B cell (primary cell): ENCODE measurements around the gene ACY1. TPM values are rescaled to one million over a fixed set of nuclear protein-coding genes. Genes with fewer than 3 reads are reported as not detected.

ENCODE experiments used
- ATAC-seq: fragments of 200-7000 bp; cut with Tn5 transposase; one replicate; pipeline ENCODE4 v1.10.0; 2021; ENCODE audit warnings: low read depth, mild to moderate bottlenecking, moderate number of reproducible peaks, moderate library complexity
- CTCF ChIA-PET: fragments of 350-600 bp; sonication (Branson Sonifier 250); formaldehyde crosslinking; loops from one replicate; lab custom pipeline; 2021; ENCODE audit warnings: antibody characterized with exemption, inconsistent platforms; lab: Charles Lee
- POLR2A ChIA-PET: fragments of 350-600 bp; sonication (Branson Sonifier 250); formaldehyde crosslinking; loops from one replicate; lab custom pipeline; 2021; ENCODE audit warnings: antibody characterized with exemption; lab: Charles Lee
- DNase-seq: peaks from one replicate; pipeline ENCODE4 v3.0.0; 2013
- H2AFZ ChIP-seq: 2 replicates; pipeline ENCODE4 v1.6.1; 2012; ENCODE audit warnings: mild to moderate bottlenecking, low read depth, low read length; ENCODE audit not compliant: insufficient read depth, poor library complexity, severe bottlenecking
- H3K27ac ChIP-seq, 2 donors: 1 replicate in 1 of 2; 2 replicates in 1 of 2; pipeline ENCODE4 v1.5.1; 2012 to 2013; ENCODE audit warnings: low read length in 2 of 2, mild to moderate bottlenecking in 2 of 2, moderate library complexity in 1 of 2
- H3K27me3 ChIP-seq, 4 experiments: fragments of 200-600 bp in 1 of 4; sonication (generic) in 1 of 4; replicated peaks in 1 of 4; 1 replicate in 2 of 4; 2 replicates in 2 of 4; pipeline versions ENCODE4 v1.6.1 to v1.7.0; 2013 to 2016; ENCODE audit warnings: low read length in 3 of 4, mild to moderate bottlenecking in 2 of 4, mixed read lengths in 1 of 4, moderate library complexity in 1 of 4; ENCODE audit not compliant: insufficient read depth in 4 of 4, control insufficient read depth in 3 of 4; ENCODE audit errors: control extremely low read depth in 1 of 4
- H3K36me3 ChIP-seq, 2 experiments: replicated peaks in 1 of 2; 1 replicate in 1 of 2; 2 replicates in 1 of 2; pipeline versions ENCODE4 v1.6.1 to v1.7.1; 2013; ENCODE audit warnings: low read length in 1 of 2; ENCODE audit not compliant: insufficient read depth in 2 of 2, control insufficient read depth in 1 of 2; ENCODE audit errors: control extremely low read depth in 1 of 2, extremely low read depth in 1 of 2
- H3K4me1 ChIP-seq, 2 donors: fragments of 200-600 bp in 1 of 2; sonication (generic) in 1 of 2; 1 replicate in 1 of 2; 2 replicates in 1 of 2; pipeline versions ENCODE4 v1.5.1 to v1.6.1; 2013 to 2017; ENCODE audit warnings: low read length in 2 of 2; ENCODE audit not compliant: control insufficient read depth in 2 of 2, insufficient read depth in 2 of 2
- H3K4me2 ChIP-seq: replicated peaks from 2 replicates; pipeline ENCODE3; 2012; ENCODE audit warnings: mild to moderate bottlenecking, low read depth, low read length; ENCODE audit not compliant: poor library complexity, severe bottlenecking
- H3K4me3 ChIP-seq, 5 experiments: fragments of 200-600 bp in 1 of 5; sonication (generic) in 1 of 5; 1 replicate in 3 of 5; 2 replicates in 2 of 5; pipeline versions ENCODE4 v1.5.1 to v1.7.0; 2011 to 2016; ENCODE audit warnings: low read length in 4 of 5, mild to moderate bottlenecking in 4 of 5, low read depth in 2 of 5, control low read depth in 1 of 5, moderate library complexity in 1 of 5; ENCODE audit not compliant: insufficient read depth in 1 of 5; ENCODE audit errors: control extremely low read depth in 1 of 5, extremely low read depth in 1 of 5
- H3K79me2 ChIP-seq: fragments of 200-600 bp; sonication (generic); one replicate; pipeline ENCODE4 v1.6.0; 2016; ENCODE audit warnings: low read length; ENCODE audit not compliant: control insufficient read depth, insufficient read depth
- H3K9ac ChIP-seq: fragments of 200-600 bp; sonication (generic); 2 replicates; pipeline ENCODE4 v1.6.1; 2017; ENCODE audit warnings: mild to moderate bottlenecking, low read length, moderate library complexity
- H3K9me3 ChIP-seq, 3 donors: one replicate each; pipeline versions ENCODE4 v1.6.1 to v1.7.1; 2013; ENCODE audit warnings: low read length in 2 of 3; ENCODE audit not compliant: control insufficient read depth in 2 of 3, insufficient read depth in 1 of 3; ENCODE audit errors: control extremely low read depth in 1 of 3
- H4K20me1 ChIP-seq: 2 replicates; pipeline ENCODE4 v1.6.0; 2012; ENCODE audit warnings: mild to moderate bottlenecking, low read length; ENCODE audit not compliant: insufficient read depth, control insufficient read depth, poor library complexity, severe bottlenecking
- H3K27ac Mint-ChIP-seq: one replicate; pipeline ENCODE4 v1.8.0; 2021; ENCODE audit warnings: mixed read lengths
- H3K27me3 Mint-ChIP-seq: one replicate; pipeline ENCODE4 v1.8.0; 2021; ENCODE audit warnings: mixed read lengths
- H3K4me1 Mint-ChIP-seq: one replicate; pipeline ENCODE4 v1.8.0; 2021; ENCODE audit warnings: mixed read lengths
- H3K4me3 Mint-ChIP-seq: one replicate; pipeline ENCODE4 v1.8.0; 2021; ENCODE audit warnings: mixed read lengths
- H3K9me3 Mint-ChIP-seq: one replicate; pipeline ENCODE4 v1.8.0; 2022; ENCODE audit warnings: mixed read lengths; ENCODE audit not compliant: insufficient read depth
- EZH2 ChIP-seq: IDR thresholded peaks from 2 replicates; pipeline ENCODE4 v1.6.1; 2012; ENCODE audit warnings: borderline replicate concordance, low read depth, mild to moderate bottlenecking, moderate library complexity, low read length; ENCODE audit not compliant: insufficient read depth, poor library complexity, severe bottlenecking
- WGBS: methylation state at CpG from one replicate; pipeline ENCODE4 v1.1.5; 2013; ENCODE audit warnings: missing lambda C conversion rate; ENCODE audit not compliant: insufficient coverage; 5-methylcytosine and 5-hydroxymethylcytosine counted together
- intact Hi-C: fragments of 100-400 bp; cut with micrococcal nuclease; formaldehyde crosslinking; loops from one replicate; pipeline ENCODE4 v1.10.0; 2022
- polyA plus RNA-seq: library from polyadenylated mRNA; depleted of rRNA; stranded (reverse); fragments of >200 nt; gene quantifications from 2 replicates; pipeline ENCODE4 v1.2.3, GENCODE V29; 2012
- total RNA-seq, 2 donors: library from RNA; stranded (reverse); fragments of 120-200 nt in 1 of 2; gene quantifications; 1 replicate in 1 of 2; 2 replicates in 1 of 2; pipeline versions ENCODE4 v1.2.3 to v1.2.4, GENCODE V29; 2013 to 2022
- TF ChIP-seq, protein P1 (sequence below): fragments of 200-600 bp; IDR thresholded peaks from one replicate; pipeline ENCODE4 v1.8.0; 2022; ENCODE audit warnings: antibody characterized with exemption, mild to moderate bottlenecking

Gene ACY1
- total and polyA plus RNA-seq, 2 donors (not counting 1 experiment from before 2014, with no cell fraction given): 14.6 to 26.2 TPM

DNA sequence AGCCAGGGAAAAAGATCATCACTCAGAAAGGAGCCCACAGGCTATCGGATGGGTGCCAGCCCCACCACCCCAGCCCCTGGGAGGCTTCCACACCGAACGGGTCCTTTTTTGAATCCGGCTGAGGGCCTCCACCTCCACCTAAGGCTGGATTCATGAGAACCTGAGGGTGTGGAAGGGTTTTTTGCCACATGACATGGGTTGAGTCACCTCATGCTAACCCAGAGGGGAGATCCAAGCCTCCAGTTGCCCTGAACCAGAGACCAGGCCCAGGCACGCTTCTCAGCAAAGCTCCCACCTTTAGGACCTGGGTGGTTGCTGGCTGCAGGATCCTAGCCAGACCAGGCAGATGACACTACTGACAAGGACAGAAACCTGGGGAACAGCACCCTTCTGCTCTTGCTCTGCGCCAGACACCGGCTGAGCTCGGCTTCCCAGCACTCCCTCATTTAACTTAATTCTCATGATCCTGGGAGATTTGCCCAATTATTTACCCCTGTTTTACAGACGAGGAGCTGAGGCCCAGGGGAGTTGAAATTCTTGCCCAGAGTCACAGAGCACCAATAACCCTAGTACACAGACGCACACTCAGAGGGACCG, 47.5 kb downstream of the ACY1 start:
- Histone ChIP-seq H3K36me3 (no peaks in the 10 kb centered on the region), H3K27ac (no peak overlapping the region), H3K4me3 (no peak overlapping the region), H3K27me3 (no peaks in the 10 kb centered on the region), H4K20me1 (no peaks in the 10 kb centered on the region), H3K9me3 (no peaks in the 10 kb centered on the region), H3K79me2 (no peaks in the 10 kb centered on the region), H3K4me2 (no peak overlapping the region), H2AFZ (no peak overlapping the region), H3K4me1 (peaks cover 0 to 2% of the 10 kb centered on the region in 2 donors), H3K9ac (no peak overlapping the region)
- ATAC-seq (no peak), DNase-seq (no peak)
- intact Hi-C loops: no loop called here
- Mint-ChIP-seq H3K9me3 (no peaks in the 10 kb centered on the region), H3K4me3 (no peak overlapping the region), H3K4me1 (no peaks in the 10 kb centered on the region), H3K27ac (no peak overlapping the region), H3K27me3 (peaks cover 4% of the 10 kb centered on the region)
- WGBS: 87% methylated on average over 5 of the region's 11 CpGs
- ChIA-PET CTCF (no interaction called here), POLR2A (no interaction called here)
- TF ChIP-seq, protein P1, sequence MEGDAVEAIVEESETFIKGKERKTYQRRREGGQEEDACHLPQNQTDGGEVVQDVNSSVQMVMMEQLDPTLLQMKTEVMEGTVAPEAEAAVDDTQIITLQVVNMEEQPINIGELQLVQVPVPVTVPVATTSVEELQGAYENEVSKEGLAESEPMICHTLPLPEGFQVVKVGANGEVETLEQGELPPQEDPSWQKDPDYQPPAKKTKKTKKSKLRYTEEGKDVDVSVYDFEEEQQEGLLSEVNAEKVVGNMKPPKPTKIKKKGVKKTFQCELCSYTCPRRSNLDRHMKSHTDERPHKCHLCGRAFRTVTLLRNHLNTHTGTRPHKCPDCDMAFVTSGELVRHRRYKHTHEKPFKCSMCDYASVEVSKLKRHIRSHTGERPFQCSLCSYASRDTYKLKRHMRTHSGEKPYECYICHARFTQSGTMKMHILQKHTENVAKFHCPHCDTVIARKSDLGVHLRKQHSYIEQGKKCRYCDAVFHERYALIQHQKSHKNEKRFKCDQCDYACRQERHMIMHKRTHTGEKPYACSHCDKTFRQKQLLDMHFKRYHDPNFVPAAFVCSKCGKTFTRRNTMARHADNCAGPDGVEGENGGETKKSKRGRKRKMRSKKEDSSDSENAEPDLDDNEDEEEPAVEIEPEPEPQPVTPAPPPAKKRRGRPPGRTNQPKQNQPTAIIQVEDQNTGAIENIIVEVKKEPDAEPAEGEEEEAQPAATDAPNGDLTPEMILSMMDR: no peak
- TF ChIP-seq EZH2: no peak

DNA sequence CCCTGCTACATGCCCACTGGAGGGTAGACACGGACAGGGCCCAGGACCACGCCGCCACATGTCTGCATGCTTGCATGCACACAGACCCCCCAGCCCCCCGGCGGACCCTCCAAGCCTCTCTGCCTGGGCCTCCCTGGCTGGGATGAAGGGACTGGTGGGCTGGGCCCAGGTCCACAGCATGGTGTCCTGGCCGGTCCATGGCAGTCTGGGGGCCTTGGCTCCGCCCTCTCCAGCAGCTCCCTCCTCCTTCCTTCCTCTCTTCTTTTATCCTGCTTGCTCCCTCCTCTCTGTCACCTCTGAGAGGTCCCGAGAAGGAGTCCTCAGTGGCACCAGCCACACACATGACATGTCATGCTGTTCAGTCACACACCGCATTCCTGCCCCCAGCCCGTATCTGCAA, 48.6 kb downstream of the ACY1 start:
- H3K27me3 Mint-ChIP-seq: no peaks in the 10 kb centered on the region
- ChIA-PET CTCF (no interaction called here), POLR2A (no interaction called here)
- no peaks in the 10 kb centered on the region for H3K27me3 ChIP-seq
- H3K79me2 ChIP-seq: no peaks in the 10 kb centered on the region
- TF ChIP-seq, protein P1: no peak
- TF ChIP-seq EZH2: no peak
- H3K4me2 ChIP-seq: no peak overlapping the region
- no peak overlapping the region for H3K27ac ChIP-seq
- no peak for DNase-seq
- peaks cover 5% of the 10 kb centered on the region for H3K4me1 Mint-ChIP-seq
- no peak overlapping the region for H3K27ac Mint-ChIP-seq
- no peak overlapping the region for H3K9ac ChIP-seq
- no peaks in the 10 kb centered on the region for H3K9me3 ChIP-seq
- no peak overlapping the region for H2AFZ ChIP-seq
- intact Hi-C loops: no loop called here
- no peak overlapping the region for H3K4me3 Mint-ChIP-seq
- 91% methylated on average over 10 of the region's 10 CpGs for WGBS
- H3K36me3 ChIP-seq: no peaks in the 10 kb centered on the region
- no peaks in the 10 kb centered on the region for H3K9me3 Mint-ChIP-seq
- peaks cover 0 to 10% of the 10 kb centered on the region in 2 donors for H3K4me1 ChIP-seq
- no peaks in the 10 kb centered on the region for H4K20me1 ChIP-seq
- H3K4me3 ChIP-seq: no peak overlapping the region
- no peak for ATAC-seq
